HG03457 (cell line): ENCODE data around the gene ATL2.
"Not testable (repeated sequence)": the region's sequence is repeated elsewhere in the genome, so short reads cannot be mapped to it uniquely, and the experiment has no call there.

ENCODE experiments used
- ATAC-seq: cut with Tn5 transposase; IDR thresholded peaks from one replicate; pipeline ENCODE4 v1.9.1; 2021; ENCODE audit warnings: moderate number of reproducible peaks; ENCODE audit not compliant: unreplicated experiment

ATL2 gene

GRCh38 chr2:38277245-38278116 lies 99.6 kb downstream of the ATL2 start:
- ATAC-seq: no peak

GRCh38 chr2:38274286-38275276 lies 102.5 kb downstream of the ATL2 start:
- no peak for ATAC-seq

GRCh38 chr2:38271697-38272096 lies 105.4 kb downstream of the ATL2 start:
- no peak for ATAC-seq

- no peak for ATAC-seq
Observed at GRCh38 chr2:38269421-38269820, 107.7 kb downstream of the ATL2 start.

GRCh38 chr2:38268691-38269327 lies 108.3 kb downstream of the ATL2 start:
- ATAC-seq: no peak

- no peak for ATAC-seq
Observed at GRCh38 chr2:38268001-38268400, 109.1 kb downstream of the ATL2 start.

- no peak for ATAC-seq
Observed at GRCh38 chr2:38267270-38267925, 109.7 kb downstream of the ATL2 start.

- no peak for ATAC-seq
Observed at GRCh38 chr2:38266382-38267061, 110.6 kb downstream of the ATL2 start.

GRCh38 chr2:38265461-38265860 lies 111.6 kb downstream of the ATL2 start:
- ATAC-seq: no peak

GRCh38 chr2:38264396-38265221 lies 112.5 kb downstream of the ATL2 start:
- ATAC-seq: no peak

- no peak for ATAC-seq
Observed at GRCh38 chr2:38263293-38263692, 113.8 kb downstream of the ATL2 start.

- no peak for ATAC-seq
Observed at GRCh38 chr2:38262069-38262871, 114.8 kb downstream of the ATL2 start.

- no peak for ATAC-seq
Observed at GRCh38 chr2:38261569-38262068, 115.5 kb downstream of the ATL2 start.

GRCh38 chr2:38260972-38261371 lies 116.1 kb downstream of the ATL2 start:
- no peak for ATAC-seq

GRCh38 chr2:38260469-38260868 lies 116.6 kb downstream of the ATL2 start:
- no peak for ATAC-seq

- ATAC-seq: no peak
Observed at GRCh38 chr2:38259311-38259710, 117.8 kb downstream of the ATL2 start.

GRCh38 chr2:38257680-38258079 lies 119.4 kb downstream of the ATL2 start:
- not testable (repeated sequence) for ATAC-seq

GRCh38 chr2:38256610-38257009 lies 120.5 kb downstream of the ATL2 start:
- ATAC-seq: no peak
